Thoracic aorta (tissue), 2 donors: Measurements from ENCODE around the gene SSH2. TPM values are rescaled to one million over a fixed set of nuclear protein-coding genes. Genes with fewer than 3 reads are reported as not detected.

Source experiments
- ATAC-seq: fragments of 150-250 bp; one replicate; pipeline ENCODE4 v1.8.0; 2017; ENCODE audit warnings: low read depth; ENCODE audit not compliant: insufficient number of reproducible peaks, low FRiP score
- DNase-seq: peaks from one replicate; pipeline ENCODE4 v3.0.0-alpha.2; 2020; ENCODE audit warnings: low spot score
- H3K27ac ChIP-seq, 2 donors: fragments of 200-600 bp; sonication (generic); 1 replicate in 1 of 2; 2 replicates in 1 of 2; pipeline ENCODE4 v1.5.1; 2016; ENCODE audit warnings: mild to moderate bottlenecking in 2 of 2, moderate library complexity in 2 of 2
- H3K27me3 ChIP-seq: fragments of 200-600 bp; sonication (generic); replicated peaks from 2 replicates; pipeline ENCODE4 v1.6.0; 2016; ENCODE audit warnings: mild to moderate bottlenecking; ENCODE audit not compliant: insufficient read depth
- H3K36me3 ChIP-seq: fragments of 200-600 bp; sonication (generic); one replicate; pipeline ENCODE4 v1.5.1; 2016
- H3K4me1 ChIP-seq, 2 donors: fragments of 200-600 bp; sonication (generic); 1 replicate in 1 of 2; 2 replicates in 1 of 2; pipeline versions ENCODE4 v1.5.1 to v1.6.0; 2016; ENCODE audit warnings: low read depth in 2 of 2, mild to moderate bottlenecking in 1 of 2; ENCODE audit not compliant: control insufficient read depth in 1 of 2
- H3K4me3 ChIP-seq: fragments of 200-600 bp; sonication (generic); 2 replicates; pipeline ENCODE4 v1.5.1; 2016; ENCODE audit warnings: mild to moderate bottlenecking
- H3K9me3 ChIP-seq: fragments of 200-600 bp; sonication (generic); 2 replicates; pipeline ENCODE4 v1.5.1; 2016
- CTCF ChIP-seq: fragments of 200-600 bp; sonication (generic); IDR thresholded peaks from one replicate; pipeline ENCODE4 v1.5.1; 2019; ENCODE audit warnings: antibody characterized with exemption
- total RNA-seq, 2 donors: library from RNA; depleted of rRNA; stranded (reverse); fragments of >200 nt; gene quantifications; one replicate each; pipeline versions ENCODE4 v1.1.0 to v1.2.3, GENCODE V29; 2016

SSH2 gene
- total RNA-seq, 2 donors from 2014 or later = 31.5 to 33.2 TPM

DNA sequence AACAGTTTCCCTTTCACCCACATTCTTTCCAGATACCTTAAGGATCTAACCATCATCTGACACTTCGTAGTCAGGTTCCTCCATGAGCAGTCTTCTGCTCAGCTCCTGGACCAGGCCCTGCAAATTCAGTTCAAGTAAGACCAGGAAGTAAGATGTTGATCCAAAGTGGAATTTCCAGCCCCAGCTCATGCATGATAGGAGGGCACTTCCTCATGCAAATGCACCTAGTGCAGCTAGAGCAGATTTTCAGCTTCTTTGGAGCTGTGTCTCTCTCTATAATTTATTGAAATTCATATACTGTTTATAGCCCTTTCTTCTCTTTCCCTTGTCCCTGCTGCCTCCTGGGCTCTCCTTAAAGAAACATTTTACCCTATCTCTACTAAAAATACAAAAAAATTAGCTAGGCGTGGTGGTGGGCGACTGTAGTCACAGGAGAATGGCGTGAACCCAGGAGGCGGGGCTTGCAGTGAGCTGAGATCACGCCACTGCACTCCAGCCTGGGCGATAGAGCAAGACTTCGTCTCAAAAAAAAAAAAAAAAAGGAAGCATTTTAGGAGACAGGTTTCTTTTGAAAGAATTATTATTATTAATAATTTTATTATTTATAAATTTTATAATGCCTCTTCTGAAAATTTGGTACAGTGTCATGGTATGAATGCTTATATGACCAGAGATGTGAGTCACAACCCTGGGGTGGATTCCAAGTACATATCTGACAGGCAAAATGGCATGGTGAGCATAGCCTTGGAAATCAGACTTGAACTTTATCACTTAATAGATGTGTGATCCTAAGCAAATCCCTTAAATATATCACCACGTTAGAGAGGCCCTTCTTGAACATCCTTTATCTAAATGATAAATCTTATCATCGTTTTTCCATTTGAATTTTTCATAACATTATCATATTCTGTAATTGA is 94.3 kb downstream of the SSH2 start:
- ATAC-seq = no peak
- DNase-seq = no peak
- Histone ChIP-seq H3K4me3 (no peak overlapping the region), H3K27me3 (no peaks in the 10 kb centered on the region), H3K27ac (no peak overlapping the region), H3K36me3 (no peaks in the 10 kb centered on the region), H3K9me3 (no peaks in the 10 kb centered on the region), H3K4me1 (peaks cover 2 to 8% of the 10 kb centered on the region in 2 donors)
- TF ChIP-seq CTCF = no peak

- H3K4me3 ChIP-seq = no peak overlapping the region
- ATAC-seq = no peak
Observed at GRCh38 chr17:29833801-29834200, 96.2 kb downstream of the SSH2 start.

GRCh38 chr17:29828676-29829284 is 101.2 kb downstream of the SSH2 start:
- no peak for ATAC-seq
- Histone ChIP-seq H3K27me3 (no peaks in the 10 kb centered on the region), H3K36me3 (no peaks in the 10 kb centered on the region), H3K9me3 (no peaks in the 10 kb centered on the region), H3K4me1 (no peaks in the 10 kb centered on the region), H3K27ac (no peak overlapping the region), H3K4me3 (no peak overlapping the region)
- no peak for DNase-seq
- TF ChIP-seq CTCF = no peak

More at GRCh38 chr17:29833801-29834200, 96.2 kb downstream of the SSH2 start:
- no peaks in the 10 kb centered on the region for H3K36me3 ChIP-seq
- no peaks in the 10 kb centered on the region for H3K27me3 ChIP-seq
- TF ChIP-seq CTCF = no peak
- no peaks in the 10 kb centered on the region for H3K9me3 ChIP-seq
- peaks cover 2 to 8% of the 10 kb centered on the region in 2 donors for H3K4me1 ChIP-seq
- H3K27ac ChIP-seq = no peak overlapping the region
- DNase-seq = no peak

DNA sequence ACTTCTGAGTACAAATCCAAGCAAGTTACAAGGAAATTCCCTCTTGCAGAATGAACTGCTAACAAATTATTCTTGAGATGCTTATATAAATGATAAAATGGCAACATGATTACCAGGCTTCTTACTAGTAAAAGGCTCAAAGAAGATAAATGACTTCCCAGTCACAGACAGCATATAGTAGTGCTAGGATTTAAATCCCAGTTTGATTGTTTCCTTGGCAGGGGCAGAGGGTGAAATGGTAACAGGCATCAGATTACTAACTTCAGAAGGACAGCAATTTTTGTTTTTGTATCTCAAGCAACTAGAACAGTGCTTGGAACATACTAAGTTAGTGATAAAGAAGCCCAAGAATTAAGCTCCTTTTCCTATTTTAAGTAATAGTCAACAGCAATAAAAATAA is 102.8 kb downstream of the SSH2 start:
- DNase-seq = no peak
- Histone ChIP-seq H3K36me3 (no peaks in the 10 kb centered on the region), H3K4me1 (no peaks in the 10 kb centered on the region), H3K27ac (no peak overlapping the region), H3K9me3 (no peaks in the 10 kb centered on the region), H3K4me3 (no peak overlapping the region), H3K27me3 (no peaks in the 10 kb centered on the region)
- no peak for TF ChIP-seq CTCF
- no peak for ATAC-seq

DNA sequence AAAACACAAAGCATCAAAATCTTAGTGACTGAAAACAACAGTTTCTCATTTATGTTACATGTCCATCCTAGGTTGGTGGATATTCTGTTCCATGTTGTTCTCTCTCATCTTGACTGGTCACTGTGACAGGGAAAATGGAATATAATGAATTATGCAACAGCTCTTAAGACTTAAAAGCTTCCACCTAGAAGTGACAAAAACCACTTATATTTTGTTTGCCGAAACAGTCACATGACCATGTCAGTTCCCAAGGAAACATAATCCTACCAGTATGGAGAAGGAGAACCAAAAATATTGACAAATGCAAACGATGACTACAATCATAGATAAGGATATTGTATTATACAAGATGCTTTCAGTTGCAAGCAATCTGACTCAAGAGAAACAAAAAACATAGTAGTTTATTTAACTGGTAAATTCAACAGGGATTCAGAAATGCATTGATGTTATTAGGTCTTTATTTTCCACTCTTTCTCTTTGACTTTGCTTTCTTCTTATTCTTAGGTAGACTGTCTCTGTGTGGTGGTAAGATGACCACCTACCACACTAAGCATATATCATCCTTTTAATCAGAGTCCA is 103.8 kb downstream of the SSH2 start:
- no peak for ATAC-seq
- Histone ChIP-seq H3K4me3 (no peak overlapping the region), H3K27me3 (no peaks in the 10 kb centered on the region), H3K36me3 (no peaks in the 10 kb centered on the region), H3K9me3 (no peaks in the 10 kb centered on the region), H3K27ac (no peak overlapping the region), H3K4me1 (no peaks in the 10 kb centered on the region)
- no peak for DNase-seq
- TF ChIP-seq CTCF = no peak
